IPS-NIHi7 (cell line): ENCODE measurements around the gene IZUMO1.
"Not testable (repeated sequence)": the region's sequence is repeated elsewhere in the genome, so short reads cannot be mapped to it uniquely, and the experiment has no call there.

Experiments
- DNase-seq: peaks from one replicate; pipeline ENCODE4 v3.0.0; 2012; ENCODE audit warnings: mixed read lengths; ENCODE audit errors: extremely low spot score

IZUMO1 gene

DNA sequence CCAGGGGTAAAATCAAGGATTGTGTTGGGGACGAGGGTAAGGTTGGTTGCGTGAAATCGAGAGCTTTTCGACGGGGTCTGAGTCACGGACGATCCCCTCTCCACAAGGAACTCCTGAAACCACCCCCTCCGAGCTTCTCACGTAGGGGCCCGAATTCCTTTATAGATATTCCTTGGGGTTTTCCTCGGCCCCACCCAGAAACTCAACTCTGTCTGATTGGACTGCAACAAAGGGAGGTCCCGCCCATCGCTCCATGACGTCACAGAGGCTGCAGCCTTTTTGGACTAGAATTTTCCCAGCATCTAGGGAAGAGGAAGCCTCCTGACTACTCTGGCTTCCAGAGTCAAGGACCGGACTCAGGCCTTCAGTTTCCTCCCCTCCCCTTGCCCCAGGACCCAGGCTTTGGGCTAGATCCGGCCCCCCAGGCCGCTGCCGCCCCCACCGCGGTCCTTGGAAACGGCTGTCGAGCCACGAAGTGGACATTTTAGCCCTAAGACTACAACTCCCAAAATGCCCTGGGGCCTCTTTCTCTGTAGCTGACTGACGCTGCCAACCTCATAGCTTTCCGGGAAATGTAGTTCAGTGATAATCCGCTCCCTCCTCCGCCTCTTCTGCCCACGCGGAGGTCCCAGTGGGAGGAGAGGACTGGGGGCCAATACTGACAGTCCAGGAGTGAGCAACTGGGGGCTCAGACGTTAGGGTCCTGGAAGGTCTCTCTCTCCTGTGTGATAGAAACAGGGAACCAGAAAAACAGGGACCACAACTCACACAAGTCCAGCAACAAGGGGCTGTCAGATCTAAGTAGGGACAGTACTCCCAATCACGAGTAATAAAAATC is at the start of gene IZUMO1:
IZUMO1 (minus strand) TSS at position 172 of the 838 bp plus-strand sequence. CDS start 1,050 bp downstream, outside the sequence.
- DNase-seq, result peak; percentile 82

DNA sequence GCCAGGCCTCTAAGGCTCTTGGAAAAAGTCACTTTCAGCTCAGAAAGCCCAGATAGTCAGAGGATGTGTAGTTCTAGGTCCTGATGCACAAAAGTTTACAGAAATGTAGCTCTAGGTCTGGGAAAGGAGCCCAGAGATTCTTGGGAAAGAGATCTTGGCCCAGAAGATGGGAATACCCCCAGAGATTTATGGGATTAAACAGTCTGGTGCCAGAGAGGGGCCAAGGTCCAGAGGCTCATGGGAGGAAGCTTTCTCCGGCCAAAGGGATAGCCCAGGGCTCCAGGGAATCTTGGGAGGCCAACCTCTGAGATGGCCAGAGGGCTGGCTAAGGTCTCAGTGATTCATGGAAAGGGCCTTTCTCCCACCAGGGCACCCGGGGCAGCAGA is 49.0 kb upstream of the IZUMO1 start:
- no peak for DNase-seq

DNA sequence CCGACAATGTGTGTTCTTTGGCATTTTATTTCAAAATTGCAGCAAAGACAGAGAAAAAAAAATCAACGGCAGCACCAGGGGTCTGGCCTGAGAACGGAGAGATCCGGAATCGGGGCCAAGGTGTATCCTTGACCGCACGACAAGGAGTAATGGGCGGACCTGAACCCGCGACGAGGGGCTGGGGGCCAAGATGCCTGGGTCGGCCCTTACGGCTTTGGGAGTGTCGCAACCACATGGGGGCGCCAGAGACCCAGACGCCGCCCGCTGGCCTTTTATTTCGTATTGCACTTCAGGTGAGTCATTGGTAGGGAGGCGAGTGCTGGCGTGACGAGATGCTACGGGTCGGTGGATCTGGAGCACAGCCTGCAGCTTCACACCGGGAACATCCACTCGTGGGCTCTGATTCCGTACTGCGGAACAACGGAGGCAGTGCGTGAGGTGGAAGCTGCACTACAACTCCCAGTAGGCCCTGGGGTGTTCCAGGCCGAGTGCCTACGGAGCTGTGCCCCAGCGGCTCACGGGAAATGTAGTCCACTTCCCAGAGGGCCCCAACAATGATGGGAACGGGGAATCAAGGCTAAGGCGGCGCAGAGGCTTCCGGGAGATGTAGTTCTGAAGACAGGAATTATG is 48.5 kb upstream of the IZUMO1 start:
- DNase-seq, result peak; percentile 97

DNA sequence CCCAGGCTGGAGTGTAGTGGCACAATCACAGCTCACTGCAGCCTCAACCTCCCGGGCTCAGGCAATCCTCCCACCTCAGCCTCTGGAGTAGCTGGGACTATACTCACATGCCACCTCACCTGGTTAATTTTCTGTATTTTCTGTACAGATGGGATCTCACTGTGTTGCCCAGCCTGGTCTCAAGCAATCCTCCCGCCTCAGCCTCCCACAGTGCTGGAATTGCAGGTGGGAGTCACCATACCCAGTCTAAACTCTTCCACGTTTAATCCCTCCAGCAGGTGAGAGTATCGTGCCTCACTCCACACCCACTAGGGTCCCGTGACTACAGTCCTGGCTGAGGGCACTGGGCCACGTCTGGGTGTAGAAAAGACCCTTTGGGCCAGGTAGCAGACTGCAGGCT is 47.6 kb upstream of the IZUMO1 start:
- no peak for DNase-seq

DNA sequence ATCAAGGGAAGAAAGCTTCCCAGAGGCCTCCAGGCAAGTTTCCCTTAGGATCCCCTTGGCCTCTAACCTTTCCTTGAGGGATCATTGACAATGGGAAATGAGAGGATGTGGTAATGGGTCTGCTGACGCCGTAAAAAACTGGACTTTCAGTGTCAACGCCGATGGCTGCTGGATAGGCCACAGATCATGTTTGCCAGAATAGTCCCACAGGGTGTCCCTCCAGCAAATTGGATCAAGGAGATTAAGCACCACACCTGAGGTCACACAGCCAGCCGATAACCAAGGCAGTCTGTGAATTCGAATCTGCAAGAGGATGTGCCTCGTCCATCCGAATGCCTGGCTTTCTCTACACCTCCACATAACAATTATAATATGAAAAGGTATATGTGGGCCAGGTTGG is 46.6 kb upstream of the IZUMO1 start:
- DNase-seq, result no peak

DNA sequence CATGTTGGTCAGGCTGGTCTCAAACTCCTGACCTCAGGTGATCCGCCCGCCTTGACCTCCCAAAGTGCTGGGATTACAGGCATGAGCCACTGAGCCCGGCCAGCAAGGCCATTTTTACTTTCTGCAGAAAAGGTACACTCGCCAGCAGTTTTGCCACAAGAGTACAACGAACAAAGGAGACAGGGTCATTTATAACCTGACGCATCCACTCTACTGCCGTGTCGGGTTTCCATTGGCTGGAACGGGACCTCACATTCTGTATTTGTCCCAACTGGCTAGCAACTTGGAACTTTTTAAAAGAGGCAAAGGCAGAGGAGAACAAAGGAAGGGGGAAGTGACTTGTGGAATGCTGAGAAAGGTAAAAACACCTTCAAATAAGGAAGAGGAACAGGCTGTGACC is 40.6 kb upstream of the IZUMO1 start:
- DNase-seq, result not testable (repeated sequence)

DNA sequence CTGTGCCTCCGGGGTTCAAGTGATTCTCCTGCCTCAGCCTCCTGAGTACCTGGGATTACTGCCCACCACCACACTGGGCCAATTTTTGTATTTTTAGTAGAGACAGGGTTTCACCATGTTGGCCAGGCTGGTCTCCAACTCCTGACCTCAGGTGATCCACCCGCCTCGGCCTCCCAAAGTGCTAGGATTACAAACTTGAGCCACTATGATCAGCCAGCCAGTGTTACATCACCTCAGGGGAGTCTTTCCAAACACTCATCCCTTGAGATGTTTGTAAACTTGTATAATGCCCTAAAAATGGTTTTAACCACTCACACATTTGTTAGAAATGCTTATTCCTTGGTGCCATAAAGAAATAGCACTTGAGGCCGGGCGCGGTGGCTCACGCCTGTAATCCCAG is 39.7 kb upstream of the IZUMO1 start:
- not testable (repeated sequence) for DNase-seq

DNA sequence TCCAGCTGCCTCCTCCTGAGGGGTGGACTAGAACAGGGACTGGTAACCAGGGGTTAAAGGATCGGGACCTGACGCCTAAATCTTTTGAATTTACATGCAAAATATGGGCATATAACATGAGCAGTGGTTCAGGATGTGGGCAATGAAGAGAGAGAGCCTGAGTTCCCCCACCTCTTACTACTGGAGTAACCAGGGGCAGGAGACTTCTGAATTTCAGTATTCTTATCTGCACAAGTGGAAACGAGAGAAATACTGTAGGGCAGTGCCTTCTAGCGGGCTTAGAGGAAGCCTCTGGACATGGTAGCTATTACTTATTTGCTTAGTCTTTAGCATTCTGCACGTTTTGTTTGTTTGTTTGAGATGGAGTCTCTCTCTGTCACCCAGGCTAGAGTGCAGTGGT is 37.8 kb upstream of the IZUMO1 start:
- DNase-seq, result no peak

DNA sequence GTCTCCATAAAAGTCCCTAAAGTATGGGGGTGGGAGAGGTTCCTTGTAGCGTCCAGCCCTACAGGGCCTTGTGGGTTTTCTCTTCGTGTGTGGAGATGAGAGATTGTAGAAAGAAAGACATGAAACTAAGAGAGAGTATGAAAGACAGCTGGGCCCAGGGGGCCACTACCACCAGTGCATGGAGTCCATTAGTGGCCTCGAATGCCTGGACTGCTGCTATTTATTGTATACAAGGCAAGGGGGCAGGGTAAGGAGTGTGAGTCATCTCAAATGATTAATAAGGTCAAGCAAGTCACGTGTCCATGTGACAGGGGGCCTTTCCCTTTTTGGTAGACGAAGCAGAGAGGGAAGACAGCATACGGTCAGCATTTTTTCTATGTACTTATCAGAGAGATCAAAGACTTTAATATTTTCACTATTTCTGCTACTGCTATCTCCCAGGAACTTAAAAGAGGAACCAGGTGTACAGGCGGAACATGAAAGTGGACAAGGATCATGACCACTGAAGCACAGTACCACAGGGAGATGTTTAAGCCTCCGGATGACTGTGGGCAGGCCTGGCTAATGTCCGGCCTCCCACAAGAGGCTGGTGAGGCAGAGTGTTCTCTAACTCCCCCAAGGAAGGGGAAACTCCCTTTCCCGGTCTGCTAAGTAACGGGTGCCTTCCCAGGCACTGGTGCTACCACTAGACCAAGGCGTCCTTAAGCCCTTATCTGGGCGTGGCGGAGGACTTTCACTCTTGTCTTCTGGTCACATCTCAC is 34.1 kb upstream of the IZUMO1 start:
- DNase-seq, result no peak

DNA sequence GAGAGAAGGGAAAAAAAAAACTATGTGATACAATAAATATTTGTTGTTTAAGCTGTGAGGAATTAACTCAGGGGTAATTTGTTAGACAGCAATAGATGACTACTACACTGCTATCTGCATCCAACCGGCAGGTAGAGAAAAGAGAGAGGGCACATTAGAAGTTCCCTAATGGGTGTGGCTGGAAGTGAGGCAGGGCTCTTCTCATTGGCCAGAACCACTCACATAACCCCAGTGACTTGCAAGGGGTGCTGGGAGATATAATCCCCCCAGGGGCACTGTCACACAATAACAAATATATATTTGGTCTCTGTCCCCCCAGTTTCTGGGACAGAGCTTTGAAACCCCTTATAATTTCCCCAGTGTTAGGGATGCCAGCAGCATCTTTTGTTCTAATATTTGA is 32.9 kb upstream of the IZUMO1 start:
- no peak for DNase-seq

DNA sequence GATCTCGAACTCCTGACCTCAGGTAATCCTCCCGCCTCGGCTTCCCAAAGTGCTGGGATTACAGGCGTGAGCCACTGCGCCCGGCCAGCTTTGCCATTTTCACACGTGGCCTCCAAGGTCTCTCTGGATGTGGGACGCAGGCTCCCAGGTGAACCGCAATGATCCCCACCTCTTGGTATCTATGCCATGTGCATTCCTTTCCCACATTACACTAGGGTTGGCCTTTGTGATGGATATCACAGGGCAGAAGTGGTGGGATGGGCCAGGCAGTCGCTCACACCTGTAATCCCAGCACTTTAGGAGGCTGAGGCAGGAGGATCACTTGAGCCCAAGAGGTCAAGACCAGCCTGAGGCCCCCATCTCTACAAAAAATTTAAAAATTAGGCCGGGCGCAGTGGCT is 31.0 kb upstream of the IZUMO1 start:
- no peak for DNase-seq

DNA sequence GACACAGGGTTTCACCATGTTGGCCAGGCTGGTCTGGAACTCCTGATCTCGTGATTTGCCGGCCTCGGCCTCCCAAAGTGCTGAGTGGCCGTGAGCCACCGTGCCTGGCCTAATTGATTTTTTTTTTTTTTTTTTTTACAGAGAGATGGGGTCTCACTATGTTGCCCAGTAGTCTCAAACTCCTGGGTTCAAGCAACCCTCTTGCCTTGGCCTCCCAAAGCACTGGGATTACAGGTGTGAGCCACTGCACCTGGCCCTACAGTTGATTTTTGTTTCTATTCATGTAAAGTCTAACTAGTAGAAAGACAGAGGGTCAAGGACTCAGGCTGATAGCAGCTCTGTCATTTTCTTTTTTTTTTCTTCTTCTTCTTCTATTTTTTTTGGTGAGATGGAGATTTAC is 30.4 kb upstream of the IZUMO1 start:
- DNase-seq, result no peak

DNA sequence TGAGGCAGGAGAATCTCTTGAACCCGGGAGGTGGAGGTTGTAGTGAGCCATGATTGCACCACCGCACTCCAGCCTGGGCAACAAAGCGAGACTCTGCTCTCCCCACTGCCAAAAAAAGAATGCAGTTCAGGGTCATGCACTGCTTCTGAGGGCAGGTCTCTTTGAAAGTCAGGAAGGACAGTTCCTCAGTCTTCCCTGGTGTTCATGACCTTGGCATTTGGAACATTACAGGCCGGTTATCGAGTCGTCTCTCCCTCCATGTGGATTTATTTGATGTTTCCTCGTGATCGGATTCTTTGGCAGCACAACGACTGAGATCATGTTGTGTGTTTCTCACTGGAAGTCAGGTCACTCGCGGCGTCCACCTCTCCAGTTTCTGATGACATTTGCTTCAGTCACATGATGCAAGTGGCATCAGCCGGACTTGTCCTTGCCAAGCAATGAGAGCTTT is 25.8 kb upstream of the IZUMO1 start:
- DNase-seq, result no peak

DNA sequence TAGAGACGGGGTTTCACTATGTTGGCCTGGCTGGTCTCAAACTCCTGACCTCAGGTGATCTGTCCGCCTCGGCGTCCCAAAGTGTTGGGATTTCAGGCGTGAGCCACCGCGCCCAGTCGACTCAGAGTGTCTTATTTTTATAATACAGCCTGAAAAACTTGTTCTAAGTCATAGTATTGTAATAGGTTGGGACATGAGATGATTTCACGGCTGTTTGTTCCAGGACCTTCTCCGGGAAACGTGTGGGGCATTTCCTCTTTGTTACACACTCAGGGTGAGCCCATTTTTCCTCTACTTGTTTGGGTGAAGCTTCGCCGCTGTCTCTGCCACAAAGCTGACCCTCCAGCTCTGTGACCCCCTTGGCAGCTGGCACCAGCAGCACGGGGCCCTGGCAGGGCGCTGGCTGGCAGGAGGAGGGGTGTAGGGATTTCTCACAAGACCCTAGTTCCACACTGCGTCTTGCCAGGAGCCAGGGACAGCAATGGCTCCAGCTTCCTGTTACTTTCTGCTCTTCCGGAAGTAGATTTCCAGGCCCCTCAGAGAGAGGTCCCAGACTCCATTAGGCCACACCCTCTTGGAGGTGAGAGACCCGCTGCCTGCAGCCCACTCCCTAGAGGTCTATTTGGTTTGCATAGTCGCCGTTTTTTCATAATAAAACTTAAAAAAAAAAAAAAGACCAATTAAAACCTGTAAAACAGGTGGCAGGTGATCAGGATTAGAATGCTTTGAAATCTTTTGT is 24.2 kb upstream of the IZUMO1 start:
- no peak for DNase-seq

DNA sequence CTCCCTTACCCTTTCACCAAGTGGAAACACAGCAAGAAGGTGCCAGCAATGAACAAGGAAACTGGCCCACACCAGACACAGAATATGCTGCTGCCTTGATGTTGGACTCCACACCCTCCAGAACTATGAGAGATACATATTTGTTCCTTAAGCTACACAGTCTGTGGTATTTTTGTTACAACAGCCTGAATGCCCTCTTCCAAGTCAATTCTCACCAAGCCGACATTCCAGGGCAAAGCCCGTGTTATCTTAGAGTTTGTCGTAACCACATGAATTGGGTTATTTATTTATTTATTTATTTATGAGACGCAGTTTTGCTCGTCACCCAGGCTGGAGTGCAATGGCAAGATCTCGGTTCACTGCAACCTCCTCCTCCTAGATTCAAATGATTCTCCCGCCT is 23.6 kb upstream of the IZUMO1 start:
- DNase-seq, result no peak

DNA sequence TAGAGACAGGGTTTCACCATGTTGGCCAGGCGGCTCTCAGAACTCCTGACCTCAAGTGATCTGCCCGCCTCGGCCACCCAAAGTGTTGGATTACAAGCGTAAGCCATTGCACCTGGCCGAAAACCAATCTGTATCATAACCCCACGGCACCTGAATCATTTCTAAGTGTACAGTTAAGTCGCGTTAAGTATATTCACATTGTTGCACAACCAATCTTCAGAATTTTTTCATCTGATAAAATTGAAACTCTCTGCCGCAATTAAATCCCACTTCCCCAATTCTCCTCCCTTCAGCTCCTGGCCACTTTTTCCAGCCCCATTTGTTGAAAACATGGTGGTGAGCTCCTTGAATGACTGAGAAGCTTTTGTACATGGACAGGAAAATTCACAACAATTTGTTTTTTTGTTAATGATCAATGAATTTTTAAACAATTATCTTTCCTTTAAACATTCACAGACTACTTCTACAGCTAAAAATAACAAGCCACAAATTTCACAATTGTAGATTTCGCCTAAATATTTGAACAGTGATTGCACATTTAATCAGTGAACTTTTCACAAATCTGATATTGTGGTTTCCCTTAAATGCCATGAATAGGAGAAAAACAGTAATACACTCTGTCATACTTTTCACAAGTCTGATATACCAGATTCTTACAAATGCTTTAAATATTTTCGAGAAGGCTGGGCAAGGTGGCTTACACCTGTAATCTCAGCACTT is 22.4 kb upstream of the IZUMO1 start:
- no peak for DNase-seq

DNA sequence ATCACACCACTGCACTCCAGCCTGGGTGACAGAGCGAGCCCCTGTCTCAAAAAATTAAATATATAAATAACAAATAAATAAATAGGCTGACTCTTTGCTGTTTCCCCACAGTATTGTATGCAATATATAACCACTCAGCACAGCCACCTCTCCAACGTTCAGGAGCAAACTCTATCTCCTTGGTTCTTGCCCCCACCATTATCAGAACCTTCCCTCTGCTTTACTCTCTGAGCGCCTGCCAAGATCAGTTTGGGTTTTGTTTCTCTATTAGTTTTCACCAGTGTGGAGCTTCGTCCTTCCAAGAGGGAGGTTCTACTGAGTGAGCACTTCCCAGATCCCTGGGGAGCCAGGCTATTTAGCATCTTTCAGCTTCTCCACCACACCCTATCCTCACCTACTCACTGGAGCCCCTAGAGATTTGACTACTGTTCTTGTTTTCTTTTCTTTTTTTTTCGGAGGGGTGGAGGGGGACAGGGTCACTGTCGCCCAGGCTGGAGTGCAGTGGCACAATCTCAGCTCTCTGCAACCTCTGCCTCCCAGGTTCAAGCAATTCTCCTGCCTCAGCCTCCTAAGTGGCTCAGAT is 21.6 kb upstream of the IZUMO1 start:
- not testable (repeated sequence) for DNase-seq

DNA sequence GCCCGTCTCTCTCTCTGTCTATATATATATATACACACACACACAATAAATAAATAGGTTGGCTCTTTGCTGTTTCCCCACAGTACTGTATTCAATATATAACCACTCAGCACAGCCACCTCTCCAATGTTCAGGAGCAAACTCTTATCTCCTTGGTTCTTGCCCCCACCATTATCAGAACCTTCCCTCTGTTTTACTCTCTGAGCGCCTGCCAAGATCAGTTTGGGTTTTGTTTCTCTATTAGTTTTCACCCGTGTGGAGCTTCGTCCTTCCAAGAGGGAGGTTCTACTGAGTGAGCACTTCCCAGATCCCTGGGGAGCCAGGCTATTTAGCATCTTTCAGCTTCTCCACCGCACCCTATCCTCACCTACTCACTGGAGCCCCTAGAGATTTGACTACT is 19.1 kb upstream of the IZUMO1 start:
- not testable (repeated sequence) for DNase-seq

DNA sequence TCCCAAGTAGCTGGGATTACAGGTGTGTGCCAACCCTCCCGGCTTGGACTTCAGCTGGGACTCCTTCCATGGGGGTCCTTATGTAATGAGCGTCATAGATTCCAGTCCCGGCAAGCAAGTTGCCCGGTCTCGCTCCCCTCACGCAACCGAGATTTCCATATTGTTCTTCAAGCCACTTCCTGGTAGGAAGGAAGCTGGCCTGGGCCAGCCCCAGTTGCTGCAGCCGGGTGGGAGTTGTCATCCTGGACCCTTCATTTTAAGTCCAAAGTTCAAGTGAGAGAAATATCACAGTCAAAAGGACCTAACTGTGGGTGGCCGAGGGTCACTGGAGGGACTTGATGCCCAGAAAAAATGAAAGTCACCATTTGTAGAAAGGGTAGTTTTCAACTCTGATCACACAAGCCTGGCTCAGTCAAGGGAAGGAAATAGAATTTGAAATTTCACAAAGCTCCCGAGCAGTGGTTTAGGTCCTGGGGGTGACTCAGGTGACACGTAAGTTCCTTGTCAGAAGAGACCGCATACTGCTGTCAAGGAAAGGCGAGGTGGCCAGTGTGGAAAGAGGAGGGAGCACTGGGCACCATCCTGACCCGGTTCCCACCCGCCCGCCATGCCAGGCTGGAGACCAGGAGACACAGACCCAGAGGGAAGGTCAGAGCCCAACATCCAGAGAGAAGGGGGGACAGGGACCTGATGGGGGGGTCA is 13.9 kb upstream of the IZUMO1 start:
- DNase-seq, result no peak

DNA sequence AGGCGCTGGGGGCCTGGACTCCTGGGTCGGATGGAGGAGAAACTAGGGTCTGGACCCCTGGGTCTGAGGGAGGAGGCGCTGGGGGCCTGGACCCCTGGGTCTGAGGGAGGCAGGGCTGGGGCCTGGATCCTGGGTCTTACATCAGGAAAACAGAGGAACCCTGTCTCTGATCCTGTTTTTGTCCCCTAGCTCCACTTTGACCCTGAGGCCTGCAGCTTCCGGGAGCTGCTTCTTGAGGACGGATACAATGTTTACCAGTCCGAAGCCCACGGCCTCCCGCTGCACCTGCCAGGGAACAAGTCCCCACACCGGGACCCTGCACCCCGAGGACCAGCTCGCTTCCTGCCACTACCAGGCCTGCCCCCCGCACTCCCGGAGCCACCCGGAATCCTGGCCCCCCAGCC is 11.0 kb upstream of the IZUMO1 start:
- no peak for DNase-seq
